Right lobe of liver (tissue), 6 donors: ENCODE measurements around the gene SPEF2. TPM values are rescaled to one million over a fixed set of nuclear protein-coding genes. Genes with fewer than 3 reads are reported as not detected.
"Not testable (repeated sequence)": the region's sequence is repeated elsewhere in the genome, so short reads cannot be mapped to it uniquely, and the experiment has no call there.

Source experiments
- ATAC-seq, 4 donors: fragments of 200-7000 bp; cut with Tn5 transposase; one replicate each; pipeline ENCODE4 v1.9.1; 2020; ENCODE audit warnings: mild to moderate bottlenecking in 4 of 4, moderate library complexity in 4 of 4
- DNase-seq, 3 donors: peaks; one replicate each; pipeline ENCODE4 v3.0.0-alpha.2; 2020
- H3K27ac ChIP-seq, 3 donors: fragments of 200-600 bp; one replicate each; pipeline ENCODE4 v1.8.0; 2022
- H3K27me3 ChIP-seq, 2 donors: fragments of 200-600 bp; one replicate each; pipeline ENCODE4 v1.8.0; 2022
- H3K36me3 ChIP-seq, 4 donors: fragments of 200-600 bp; sonication (generic) in 1 of 4; one replicate each; pipeline versions ENCODE4 v1.5.1 to v1.8.0; 2017 to 2022; ENCODE audit warnings: control low read depth in 1 of 4
- H3K4me1 ChIP-seq, 4 donors: fragments of 200-600 bp; sonication (generic) in 1 of 4; one replicate each; pipeline versions ENCODE4 v1.5.1 to v1.8.0; 2017 to 2022; ENCODE audit warnings: control low read depth in 1 of 4
- H3K4me3 ChIP-seq, 3 donors: fragments of 200-600 bp; one replicate each; pipeline ENCODE4 v1.8.0; 2022
- H3K9me3 ChIP-seq, 4 donors: fragments of 200-600 bp; sonication (generic) in 1 of 4; one replicate each; pipeline versions ENCODE4 v1.5.1 to v1.8.0; 2017 to 2022; ENCODE audit warnings: control low read depth in 1 of 4
- CTCF ChIP-seq, 4 donors: fragments of 200-600 bp in 3 of 4; fragments of 450-650 bp in 1 of 4; IDR thresholded peaks; one replicate each; pipeline versions ENCODE4 v1.5.1 to v1.8.0; 2016 to 2022; ENCODE audit warnings: antibody characterized with exemption in 4 of 4, mild to moderate bottlenecking in 2 of 4
- POLR2A ChIP-seq: fragments of 450-650 bp; IDR thresholded peaks from one replicate; pipeline ENCODE4 v1.6.1; 2017; ENCODE audit warnings: antibody characterized with exemption, mild to moderate bottlenecking
- WGBS: methylation state at CpG from one replicate; pipeline ENCODE4 v1.1.6; 2018; ENCODE audit warnings: low coverage, low lambda C conversion rate; ENCODE audit not compliant: insufficient coverage; ENCODE audit errors: missing lambda C conversion rate; 5-methylcytosine and 5-hydroxymethylcytosine counted together
- intact Hi-C, 2 donors: fragments of 100-400 bp; cut with DNase I; formaldehyde crosslinking; loops; one replicate each; pipeline versions ENCODE4 v1.11.2 to v1.14.1; 2022
- total RNA-seq, 6 experiments: library from RNA; depleted of rRNA in 2 of 6; stranded (reverse); fragments of >200 nt in 2 of 6; fragmentation: NEBNext Ultra II Directional in 3 of 6; extraction: Animal tissue kit (Norgen Biotek cat#: 25700) in 3 of 6; gene quantifications; one replicate each; pipeline versions ENCODE4 v1.1.0 to v1.2.4, GENCODE V29; 2016 to 2023
- donor health status: DM: no; HTN: yes; CAD: no.
- donor health status: DM: no; HTN: no; CAD: no.
- donor health status: DM: no; HTN: no; CAD: no.
- donor health status: DM: no; HTN: yes; CAD: no.
- donor health status: DM: no; HTN: yes; CAD: no.

The SPEF2 gene
- total RNA-seq, 6 experiments from 2014 or later: 0.74 to 3.3 (median 2.0) TPM

- Histone ChIP-seq H3K27me3 (no peaks in the 10 kb centered on the region), H3K36me3 (no peaks in the 10 kb centered on the region), H3K27ac (no peak overlapping the region), H3K4me3 (no peak overlapping the region), H3K9me3 (no peaks in the 10 kb centered on the region), H3K4me1 (no peaks in the 10 kb centered on the region)
- 31% methylated on average over 3 of the region's 8 CpGs for WGBS
- DNase-seq: no peak
- no peak for TF ChIP-seq CTCF (IDR thresholded peaks at IDR 0.05)
- no peak for TF ChIP-seq POLR2A
- ATAC-seq: peak in 3 of 4 donors; percentile 26 to 47 (median 44)
- intact Hi-C loops: no loop called here
Observed at GRCh38 chr5:35852084-35852734, 234.5 kb downstream of the SPEF2 start.

- ATAC-seq: no peak
- H3K36me3 ChIP-seq: no peaks in the 10 kb centered on the region
- no peak overlapping the region for H3K27ac ChIP-seq
- H3K4me3 ChIP-seq: no peak overlapping the region
- no peaks in the 10 kb centered on the region for H3K9me3 ChIP-seq
- no peaks in the 10 kb centered on the region for H3K4me1 ChIP-seq
- H3K27me3 ChIP-seq: no peaks in the 10 kb centered on the region
- DNase-seq: no peak
- intact Hi-C loops: no loop called here
- TF ChIP-seq POLR2A: no peak
- no peak for TF ChIP-seq CTCF (IDR thresholded peaks at IDR 0.05)
Observed at GRCh38 chr5:35852773-35853172, 235.1 kb downstream of the SPEF2 start.

- Histone ChIP-seq H3K4me3 (no peak overlapping the region), H3K36me3 (no peaks in the 10 kb centered on the region), H3K4me1 (no peaks in the 10 kb centered on the region), H3K9me3 (no peaks in the 10 kb centered on the region), H3K27me3 (no peaks in the 10 kb centered on the region), H3K27ac (no peak overlapping the region)
- ATAC-seq: peak; percentile 46 to 54 (median 50)
- no peak for DNase-seq
- 49% methylated on average over 3 of the region's 3 CpGs for WGBS
- no peak for TF ChIP-seq CTCF (IDR thresholded peaks at IDR 0.05)
- no peak for TF ChIP-seq POLR2A
- intact Hi-C loops: no loop called here
Observed at GRCh38 chr5:35853631-35854030, 236.0 kb downstream of the SPEF2 start.

GRCh38 chr5:35854248-35854647 is 236.6 kb downstream of the SPEF2 start:
- intact Hi-C loops: no loop called here
- Histone ChIP-seq H3K9me3 (no peaks in the 10 kb centered on the region), H3K36me3 (no peaks in the 10 kb centered on the region), H3K27ac (no peak overlapping the region), H3K27me3 (no peaks in the 10 kb centered on the region), H3K4me3 (no peak overlapping the region), H3K4me1 (no peaks in the 10 kb centered on the region)
- WGBS: no CpG with 5 or more reads among the region's 1 CpG
- DNase-seq (no peak), ATAC-seq (peak in 1 of 4 donors; percentile 25)
- TF ChIP-seq CTCF (IDR thresholded peaks at IDR 0.05) (no peak), POLR2A (peak; percentile 17)

GRCh38 chr5:35855187-35855586 is 237.5 kb downstream of the SPEF2 start:
- TF ChIP-seq CTCF (IDR thresholded peaks at IDR 0.05) (no peak), POLR2A (no peak)
- Histone ChIP-seq H3K9me3 (no peaks in the 10 kb centered on the region), H3K36me3 (no peaks in the 10 kb centered on the region), H3K4me3 (no peak overlapping the region), H3K4me1 (no peaks in the 10 kb centered on the region), H3K27ac (no peak overlapping the region), H3K27me3 (no peaks in the 10 kb centered on the region)
- WGBS: 45% methylated on average over 1 of the region's 1 CpG
- ATAC-seq (no peak), DNase-seq (no peak)
- intact Hi-C loops: no loop called here

GRCh38 chr5:35856186-35856764 is 238.6 kb downstream of the SPEF2 start:
- DNase-seq, H3K9me3 ChIP-seq, H3K27ac ChIP-seq, H3K4me1 ChIP-seq, H3K36me3 ChIP-seq, H3K4me3 ChIP-seq, intact Hi-C loops, H3K27me3 ChIP-seq: not testable (repeated sequence)
- WGBS: 84% methylated on average over 5 of the region's 5 CpGs
- peak in 1 of 4 donors; percentile 57 for ATAC-seq
